ENCODE data around the gene CDH23.

The CDH23 gene

DNA sequence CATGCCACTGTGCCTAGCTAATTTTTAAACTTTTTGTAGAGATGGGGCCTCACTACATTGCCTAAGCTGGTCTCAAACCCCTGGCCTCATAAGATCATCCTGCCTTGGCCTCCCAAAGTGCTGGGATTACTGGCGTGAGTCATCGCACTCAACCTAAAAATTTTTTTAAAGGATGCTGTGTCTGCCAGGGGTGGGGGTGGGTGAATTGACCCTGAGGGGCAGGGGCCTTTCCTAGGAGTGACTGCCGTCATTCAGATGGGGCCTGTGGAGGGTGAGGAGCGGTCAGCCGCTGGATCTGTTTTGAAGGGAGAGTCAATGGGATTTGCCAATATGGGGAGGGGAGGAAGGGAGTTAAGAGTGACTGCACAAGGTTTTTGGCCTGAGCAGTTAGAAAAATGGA lies 233.4 kb downstream of the CDH23 start:
- DNase-seq: no peak

DNA sequence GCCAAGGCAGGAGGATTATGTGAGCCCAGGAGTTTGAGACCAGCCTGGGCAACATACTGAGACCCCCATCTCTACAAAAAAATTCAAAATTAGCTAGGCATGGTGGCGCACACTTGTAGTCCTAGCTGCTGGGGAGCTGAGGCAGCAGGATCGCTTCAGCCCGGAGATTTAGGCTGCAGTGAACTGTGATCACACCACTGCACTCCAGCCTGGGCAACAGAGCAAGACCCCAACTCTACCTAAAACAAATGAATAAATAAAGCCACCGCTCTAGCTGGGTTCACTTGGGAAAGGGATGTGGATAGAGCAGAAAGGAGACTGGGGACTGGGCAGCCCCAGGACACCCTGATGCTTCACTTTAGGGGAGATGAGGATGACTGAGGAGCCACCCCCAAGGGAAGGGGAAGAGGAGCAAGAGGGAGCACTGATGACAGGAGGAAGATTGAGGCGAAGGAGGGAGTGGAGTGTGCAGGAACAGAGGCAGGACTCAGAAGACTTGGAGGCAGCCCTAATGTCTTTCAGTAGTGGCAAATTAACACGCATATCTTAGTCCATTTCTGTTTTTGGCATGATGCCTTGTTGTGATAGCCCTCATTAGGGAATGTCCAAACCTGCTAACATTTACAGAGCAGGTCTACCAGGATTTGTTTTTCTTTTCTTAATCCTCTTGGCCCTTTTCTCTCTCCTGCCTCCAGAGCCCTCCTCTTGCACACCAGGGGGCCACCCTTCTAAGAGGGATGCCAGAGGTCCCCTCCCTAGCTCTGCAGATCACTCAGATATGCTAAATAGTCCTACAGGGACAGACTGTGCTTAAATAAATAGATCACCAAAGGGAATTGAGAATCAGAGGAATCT lies 234.5 kb downstream of the CDH23 start:
- DNase-seq: no peak

DNA sequence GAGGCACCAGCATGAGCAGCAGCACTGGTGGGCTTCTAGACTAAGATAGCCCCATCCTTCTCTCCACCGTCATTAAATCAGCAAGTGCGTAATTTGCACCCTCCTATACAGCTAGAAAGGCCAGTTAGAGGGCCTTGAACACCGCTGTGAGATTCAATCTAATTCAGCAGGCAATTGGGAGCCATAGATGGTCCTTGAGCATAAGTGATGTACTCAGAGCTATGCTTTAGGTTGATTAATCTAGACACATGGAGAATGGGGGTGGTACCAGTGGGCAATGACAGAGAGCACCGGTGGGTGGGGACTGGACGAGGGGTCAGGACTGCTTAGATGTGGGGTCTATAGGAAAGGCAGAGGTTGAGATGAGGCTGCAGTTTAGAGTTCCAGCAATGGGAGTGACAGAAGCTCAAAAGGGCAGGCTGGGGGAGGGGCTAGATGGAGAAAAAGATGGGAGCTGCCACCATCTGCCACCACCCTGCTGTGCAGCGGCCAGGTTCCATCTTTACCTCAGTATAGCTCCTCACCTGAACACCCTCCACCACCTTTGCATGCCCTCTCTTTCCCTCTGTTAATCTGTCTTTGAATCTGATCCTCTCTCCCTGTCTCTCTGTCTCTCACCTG lies 235.6 kb downstream of the CDH23 start:
- no peak for DNase-seq

DNA sequence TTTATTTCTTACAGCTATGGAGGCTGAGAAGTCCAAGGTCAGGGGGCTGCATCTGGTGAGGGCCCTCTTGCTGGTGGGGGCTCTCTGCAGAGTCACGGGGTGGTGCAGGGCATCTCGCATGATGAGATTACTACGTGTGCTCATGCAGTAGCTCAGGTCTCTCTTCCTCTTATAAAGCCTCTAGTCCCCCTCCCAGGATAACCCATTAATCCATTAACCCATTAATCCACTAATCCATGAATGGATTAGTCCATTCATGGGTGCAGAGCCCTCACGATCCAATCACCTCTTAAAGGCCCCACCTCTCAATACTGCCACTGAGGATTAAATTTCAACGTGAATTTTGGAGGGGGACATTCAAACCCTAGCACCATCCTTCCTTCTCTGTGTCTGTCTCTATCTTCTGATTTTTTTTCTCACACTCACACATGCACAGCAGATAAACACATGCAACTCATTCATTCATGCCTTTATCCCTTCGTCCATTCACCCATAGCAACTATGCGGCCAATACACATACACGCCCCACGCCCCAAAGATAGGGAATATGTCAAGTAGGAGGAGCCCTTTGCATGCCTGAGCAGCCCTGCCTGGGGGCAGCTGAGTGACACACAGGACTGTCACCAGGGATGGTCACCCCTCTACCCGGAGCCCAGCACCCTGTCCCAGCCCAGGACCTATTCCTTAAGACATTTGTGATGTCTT lies 236.3 kb downstream of the CDH23 start:
- peak; percentile 28 for DNase-seq

DNA sequence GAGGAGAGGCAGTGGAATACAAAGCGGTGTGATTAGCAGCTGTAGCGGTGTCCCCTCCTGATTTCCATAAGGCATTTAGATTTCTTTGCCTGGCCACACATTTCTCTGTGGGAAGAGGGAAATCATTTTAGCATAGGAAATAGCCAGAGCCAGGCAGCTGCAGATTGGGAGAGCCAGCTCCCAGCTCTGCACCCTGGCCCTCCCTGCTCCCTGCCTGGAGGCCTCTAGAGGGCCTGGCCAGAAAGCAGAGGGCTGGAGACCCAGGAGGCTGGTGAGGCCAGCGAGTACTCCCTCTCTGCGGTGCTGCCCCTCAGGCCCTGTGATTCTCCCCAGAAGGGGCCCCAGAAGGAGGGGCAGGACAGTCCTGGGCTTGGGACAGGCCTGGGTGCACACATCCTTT lies 237.2 kb downstream of the CDH23 start:
- no peak for DNase-seq

DNA sequence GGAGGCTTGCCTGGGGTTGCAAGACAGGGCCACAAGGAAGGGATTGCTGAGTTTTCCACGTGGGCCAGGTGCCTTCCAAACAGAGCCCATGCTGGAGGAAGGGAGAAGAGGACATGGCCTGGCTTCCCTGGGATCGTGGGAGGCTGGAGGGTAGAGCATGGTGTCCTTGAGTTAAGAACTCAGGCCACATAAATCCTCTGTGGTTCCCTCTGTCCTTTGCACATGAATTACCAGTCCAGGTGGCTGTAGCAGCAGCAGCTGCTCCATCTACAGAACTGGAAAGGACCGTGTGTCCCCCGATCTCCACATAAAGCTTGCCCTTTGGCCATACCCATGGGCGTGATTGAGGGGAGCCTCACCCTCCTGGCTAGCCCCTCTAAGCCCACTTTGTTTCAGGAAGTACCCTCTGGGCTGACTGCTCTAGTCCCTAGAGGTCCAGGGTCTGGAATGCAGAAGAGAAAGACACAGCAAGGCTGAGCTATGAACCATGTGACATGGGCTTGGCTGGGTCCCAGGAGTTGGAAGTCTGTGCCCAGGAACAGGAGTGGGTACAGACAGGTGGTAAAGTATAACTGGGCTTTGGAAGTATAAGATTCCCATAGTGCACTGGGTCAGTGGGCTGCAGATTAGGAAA lies 237.9 kb downstream of the CDH23 start:
- DNase-seq: no peak

DNA sequence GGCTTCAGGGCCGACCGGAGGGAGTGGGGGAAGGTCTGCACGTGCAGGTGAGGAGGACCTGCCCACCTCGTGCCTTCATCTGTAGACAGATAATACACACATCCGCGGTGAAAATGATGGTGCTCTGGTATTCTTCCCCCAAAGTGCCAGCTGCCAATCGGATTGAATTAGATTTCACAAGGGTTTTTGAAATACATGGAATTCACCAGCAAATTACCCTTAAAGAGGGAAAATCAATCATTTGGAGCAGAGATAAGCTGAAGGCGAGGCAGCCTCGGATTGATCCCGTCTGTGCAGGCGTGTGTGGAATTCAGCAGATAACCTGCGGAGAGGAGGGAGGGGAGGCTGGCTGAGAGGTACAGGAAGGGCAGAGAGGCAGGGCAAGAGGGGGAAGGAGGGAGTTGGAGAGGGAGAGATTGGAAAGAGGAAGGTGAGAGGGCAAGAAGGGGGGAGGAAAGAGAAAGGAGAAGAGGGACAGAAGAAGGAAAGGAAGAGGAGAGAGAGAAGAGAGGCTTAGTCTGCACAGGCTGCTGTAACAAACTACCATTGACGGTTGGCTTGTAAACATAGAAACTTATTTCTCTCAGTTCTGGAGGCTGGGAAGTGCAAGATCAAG lies 238.6 kb downstream of the CDH23 start:
- peak; percentile 42 for DNase-seq

DNA sequence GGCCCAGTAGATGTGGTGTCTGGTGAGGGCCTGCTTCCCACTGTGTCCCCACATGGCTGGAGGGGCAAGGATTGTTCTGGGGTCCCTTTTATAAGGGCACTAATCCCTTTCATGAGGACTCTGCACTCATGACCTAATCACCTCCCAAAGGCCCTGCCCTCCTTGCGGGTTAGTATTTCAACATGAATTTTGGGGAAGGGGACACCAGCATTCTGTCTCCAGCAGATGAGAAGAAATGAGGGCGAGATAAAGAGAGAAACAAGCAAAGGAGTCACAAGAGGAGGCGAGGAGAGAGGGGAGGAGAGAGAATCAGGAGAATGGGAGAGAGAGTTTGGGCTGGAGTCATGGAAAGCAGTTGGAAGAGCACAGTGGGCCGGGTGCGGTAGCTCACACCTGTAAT lies 239.1 kb downstream of the CDH23 start:
- peak; percentile 34 for DNase-seq

DNA sequence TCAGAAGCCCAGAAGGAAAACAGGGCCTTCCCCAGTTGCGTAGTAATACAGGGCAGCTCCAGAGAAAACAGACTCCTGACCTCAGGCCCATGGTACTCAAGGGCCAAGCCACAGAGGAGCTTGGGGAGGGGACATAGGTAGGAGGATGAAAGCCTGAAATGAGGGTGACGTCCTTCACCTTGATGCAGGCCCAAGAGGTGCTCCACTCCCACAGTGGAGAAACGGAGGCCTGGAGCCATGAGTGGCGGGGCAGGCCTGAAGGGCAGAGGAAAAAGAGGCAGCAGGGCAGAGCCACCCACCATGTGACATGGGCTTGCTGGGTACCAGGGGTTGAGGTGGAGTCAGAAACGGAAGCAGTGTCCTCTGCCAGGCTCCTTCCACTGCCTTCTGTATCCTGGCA lies 239.9 kb downstream of the CDH23 start:
- no peak for DNase-seq

DNA sequence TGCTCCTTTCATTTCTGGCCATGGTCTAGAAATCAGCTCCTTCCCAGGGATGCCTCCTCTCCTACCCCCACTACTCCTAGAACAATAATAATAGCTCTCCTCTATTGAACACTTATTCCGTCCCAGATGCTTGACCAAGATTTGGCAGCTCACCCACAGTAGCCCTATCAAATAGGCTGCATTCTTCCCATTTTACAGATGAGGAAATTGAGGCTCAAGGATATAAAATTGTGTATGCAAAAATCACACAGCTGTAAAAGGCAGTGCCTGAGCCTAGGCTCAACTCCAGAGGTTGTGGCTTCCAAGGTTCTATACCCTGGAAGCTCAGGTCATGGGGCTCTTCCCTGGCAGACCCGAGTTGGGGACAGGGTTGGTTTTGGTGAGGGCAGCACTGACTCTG lies 240.6 kb downstream of the CDH23 start:
- no peak for DNase-seq

DNA sequence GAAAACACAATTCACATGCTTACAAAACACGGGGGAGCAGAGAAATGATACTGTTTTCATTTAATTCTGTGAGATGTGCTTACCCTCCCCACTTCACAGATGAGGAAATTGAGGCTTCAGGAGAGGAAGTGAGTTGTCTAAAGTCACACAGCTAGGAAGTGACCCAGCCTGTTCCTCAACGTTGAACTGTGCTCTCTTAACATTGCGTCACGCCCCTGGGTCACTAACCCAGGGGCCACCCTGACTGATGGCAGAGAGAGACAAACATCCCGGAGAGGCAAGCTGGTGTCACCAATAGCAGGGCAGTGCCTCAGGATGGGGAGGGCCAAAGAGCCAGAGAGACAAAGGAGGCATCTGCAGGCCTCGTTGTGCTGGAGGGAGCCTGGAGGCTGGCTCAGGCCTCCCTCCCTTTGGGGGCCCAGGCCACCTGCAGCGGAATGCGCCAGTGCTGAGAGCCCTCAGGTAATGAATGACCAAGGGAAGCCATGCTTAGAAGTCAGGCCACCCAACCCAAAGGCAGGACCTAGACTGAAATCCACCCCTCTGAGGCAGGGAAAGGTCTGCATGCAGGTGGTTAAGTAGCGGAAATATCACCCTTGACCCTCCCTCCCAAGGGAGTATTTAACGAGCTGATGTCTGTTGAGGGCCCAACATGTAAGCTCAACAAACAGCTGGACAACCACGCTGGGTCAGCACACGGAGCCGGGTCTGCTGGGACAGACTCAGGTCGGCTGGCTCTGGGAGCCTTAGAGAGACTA lies 241.5 kb downstream of the CDH23 start:
- peak; percentile 82 for DNase-seq

DNA sequence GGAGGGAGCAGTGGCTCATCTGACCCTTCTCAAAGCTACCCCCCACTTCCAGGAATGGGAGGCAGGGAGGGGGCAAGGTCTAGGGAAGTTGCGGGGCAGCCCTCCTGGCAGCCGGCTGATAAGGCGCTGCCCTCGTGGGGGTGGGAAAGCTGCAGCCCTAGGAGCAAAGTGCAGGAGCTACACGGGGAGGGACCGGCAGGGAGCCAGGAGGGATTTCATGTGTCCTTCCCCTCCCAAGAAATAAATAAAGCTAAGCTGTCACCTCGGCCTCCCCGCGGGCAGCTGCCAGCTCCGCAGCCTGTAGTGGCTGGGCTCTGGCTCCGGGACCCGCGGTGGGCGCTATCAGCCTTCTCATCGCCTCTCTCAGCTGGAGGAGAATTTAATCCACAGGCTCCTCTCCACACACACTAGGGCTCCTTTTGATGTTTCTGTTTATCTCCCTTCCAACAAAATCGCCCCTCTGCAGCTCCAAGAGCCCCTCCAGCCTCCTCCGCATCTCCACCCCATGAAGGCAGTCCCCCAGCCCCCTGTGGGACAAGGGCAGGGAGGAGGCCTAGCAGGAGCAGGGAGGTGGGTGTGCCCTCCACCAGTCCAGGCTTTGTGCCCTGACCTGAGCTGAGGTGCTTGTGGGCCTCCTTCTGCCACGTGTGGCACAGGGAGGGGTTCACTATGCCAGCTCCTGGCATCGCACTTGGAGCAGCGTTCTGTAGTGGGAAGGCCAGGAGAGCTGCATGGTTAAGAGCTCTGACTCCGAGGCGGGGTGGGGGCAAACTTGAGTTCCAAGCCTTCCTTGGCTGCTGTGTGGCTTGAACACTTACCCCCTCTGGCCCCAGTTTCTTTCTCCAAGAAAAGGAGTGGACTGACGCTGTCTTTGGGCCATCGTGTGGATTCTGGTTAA lies 242.4 kb downstream of the CDH23 start:
- peak; percentile 87 for DNase-seq

DNA sequence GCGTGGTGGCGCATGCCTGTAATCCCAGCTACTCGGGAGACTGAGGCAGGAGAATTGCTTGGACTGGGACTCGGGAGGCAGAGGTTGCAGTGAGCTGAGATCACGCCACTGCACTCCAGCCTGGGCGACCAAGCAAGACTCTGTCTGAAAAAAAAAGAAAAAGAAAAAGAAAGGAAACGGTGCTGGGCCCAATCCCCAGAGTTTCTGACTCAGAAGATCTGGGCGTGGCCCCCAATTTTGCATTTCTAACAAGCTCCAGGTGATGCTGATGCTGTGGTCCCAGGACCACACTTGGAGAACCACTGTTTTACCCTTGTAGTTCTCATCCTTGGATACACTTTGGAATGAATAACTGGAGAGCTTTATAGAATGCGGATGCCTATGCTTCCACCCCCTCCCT lies 243.9 kb downstream of the CDH23 start:
- no peak for DNase-seq

DNA sequence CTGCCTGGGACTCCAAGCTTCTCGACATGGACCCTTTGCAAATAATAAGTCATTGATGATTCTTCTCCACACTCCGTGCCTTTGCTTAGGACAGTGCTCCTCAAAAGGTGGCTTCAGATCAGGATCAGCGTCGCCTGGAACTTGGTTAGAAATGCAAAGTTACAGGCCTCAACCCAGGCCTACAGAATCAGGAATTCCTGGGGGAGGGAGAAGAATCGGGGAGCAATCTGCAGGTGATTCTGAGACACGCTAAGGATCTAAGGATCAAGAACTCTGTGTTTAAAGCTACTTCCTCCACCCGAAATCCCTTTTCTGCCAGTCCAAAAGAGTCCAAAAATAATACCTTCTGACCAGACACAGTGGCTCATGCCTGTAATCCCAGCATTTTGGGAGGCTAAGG lies 244.7 kb downstream of the CDH23 start:
- no peak for DNase-seq

DNA sequence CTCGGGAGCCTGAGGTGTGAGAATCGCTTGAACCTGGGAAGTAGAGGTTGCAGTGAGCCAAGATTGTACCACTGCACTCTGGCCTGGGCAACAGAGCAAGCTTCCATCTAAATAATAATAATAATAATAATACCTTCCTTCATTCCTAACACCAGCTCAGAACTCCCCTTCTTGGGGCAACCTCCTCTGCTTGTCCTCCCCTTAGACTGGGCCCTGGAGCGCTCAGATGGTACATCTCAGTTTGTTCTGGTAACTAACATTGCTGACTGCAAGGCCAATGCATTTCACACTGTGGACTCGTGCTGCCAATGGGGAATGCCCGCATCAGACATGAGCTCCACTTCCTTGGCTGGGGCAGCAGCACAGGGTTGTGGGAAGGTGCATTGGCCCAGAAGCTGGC lies 245.3 kb downstream of the CDH23 start:
- DNase-seq: no peak

DNA sequence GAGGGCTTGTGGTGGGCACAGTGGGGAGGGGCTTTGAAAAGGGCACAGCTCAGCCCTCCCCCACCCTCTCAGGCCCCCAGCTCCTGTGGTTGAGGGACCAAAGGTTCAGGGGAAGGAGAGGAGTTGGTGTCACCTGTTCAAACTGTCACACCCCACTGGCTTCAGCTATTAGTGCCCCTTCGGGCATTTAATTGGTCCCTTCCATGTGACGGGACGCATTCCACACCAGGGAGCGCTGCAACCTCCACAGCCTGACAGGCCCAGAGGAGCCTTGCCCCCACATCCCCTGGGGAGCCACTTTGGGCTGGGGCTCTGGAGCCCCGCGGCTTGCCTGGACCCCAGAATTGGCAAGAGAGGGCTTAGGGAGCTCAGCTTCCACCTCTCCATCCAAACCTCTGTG lies 247.2 kb downstream of the CDH23 start:
- DNase-seq: no peak

DNA sequence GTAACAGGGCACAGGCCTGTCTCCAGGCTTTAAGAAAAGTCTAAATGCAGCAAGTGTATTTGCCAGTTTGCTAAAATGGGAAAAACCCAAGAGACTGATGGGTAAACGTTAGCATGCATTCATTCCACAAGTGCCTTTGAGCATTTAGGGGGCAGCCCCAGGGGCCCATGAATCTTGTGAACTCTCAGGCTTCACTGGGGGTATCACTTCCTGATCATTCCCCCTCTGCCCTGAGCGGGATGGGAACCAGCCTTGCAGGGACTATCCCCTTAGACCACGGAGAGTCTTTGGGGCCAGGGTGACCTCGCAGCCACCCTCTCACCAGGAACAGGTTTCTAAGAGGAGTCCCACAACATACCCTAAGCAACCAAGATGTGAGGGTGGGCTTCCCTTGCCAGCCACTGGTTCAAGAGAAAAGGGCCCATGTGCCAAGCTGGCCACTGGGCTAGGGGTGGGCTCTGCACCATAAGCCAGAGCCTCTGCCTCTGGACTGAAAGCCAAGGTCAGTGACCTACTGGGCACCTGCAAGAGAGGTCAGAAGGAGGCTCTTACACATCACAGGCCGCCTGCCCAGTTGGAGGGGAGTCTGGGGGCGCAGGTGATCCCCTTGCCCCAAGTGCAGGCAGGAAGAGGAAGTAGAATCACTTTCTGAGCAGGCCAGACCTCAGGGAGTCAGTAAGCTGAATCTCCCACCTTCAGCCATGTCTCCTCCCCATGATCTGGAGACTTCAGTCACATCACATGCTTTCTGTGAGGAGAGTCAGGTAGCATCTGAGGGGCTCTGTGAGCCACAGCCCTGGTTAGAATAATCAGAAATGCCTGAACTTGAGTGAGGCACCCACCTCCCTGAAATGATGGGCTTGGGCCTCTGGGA lies 247.8 kb downstream of the CDH23 start:
- DNase-seq: no peak

DNA sequence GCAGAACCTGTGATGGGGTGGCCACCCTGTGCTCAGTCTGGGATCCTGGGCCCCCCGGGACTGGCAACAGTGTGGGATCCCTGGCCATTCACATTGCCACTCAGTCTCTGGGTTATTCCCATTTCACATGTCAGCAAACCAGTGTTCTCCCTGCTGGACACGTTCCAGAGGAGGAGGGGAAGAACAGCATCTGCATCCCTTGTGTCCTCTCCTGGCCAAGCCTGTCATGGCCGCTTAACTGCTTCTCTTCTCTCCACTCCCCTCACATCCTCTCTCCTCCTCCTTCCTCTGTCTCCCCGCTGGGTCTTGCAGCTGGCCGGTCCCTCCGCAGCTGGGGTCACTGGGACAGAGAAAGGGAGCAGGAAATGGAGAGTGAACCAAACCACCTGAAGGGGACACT lies 248.5 kb downstream of the CDH23 start:
- DNase-seq: no peak

DNA sequence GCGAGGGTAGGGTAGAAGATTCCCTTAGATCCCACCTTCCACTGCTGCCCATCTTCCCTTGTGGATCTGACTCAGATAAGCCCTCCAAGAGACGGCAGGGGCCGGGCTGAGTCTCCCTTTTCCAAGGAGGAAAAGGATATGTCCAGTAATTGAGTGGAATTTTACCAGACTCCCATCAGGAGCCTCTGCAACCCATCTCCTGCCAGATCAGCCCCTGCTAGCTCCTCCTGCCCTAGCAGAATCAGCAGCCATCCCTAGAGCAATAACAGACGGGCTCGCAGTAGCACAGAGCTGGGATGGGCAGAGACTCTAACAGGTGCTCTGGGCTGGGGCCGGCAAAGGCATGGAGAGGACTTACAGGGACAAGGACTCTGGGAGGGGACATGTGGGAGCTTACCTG lies 249.3 kb downstream of the CDH23 start:
- DNase-seq: no peak

DNA sequence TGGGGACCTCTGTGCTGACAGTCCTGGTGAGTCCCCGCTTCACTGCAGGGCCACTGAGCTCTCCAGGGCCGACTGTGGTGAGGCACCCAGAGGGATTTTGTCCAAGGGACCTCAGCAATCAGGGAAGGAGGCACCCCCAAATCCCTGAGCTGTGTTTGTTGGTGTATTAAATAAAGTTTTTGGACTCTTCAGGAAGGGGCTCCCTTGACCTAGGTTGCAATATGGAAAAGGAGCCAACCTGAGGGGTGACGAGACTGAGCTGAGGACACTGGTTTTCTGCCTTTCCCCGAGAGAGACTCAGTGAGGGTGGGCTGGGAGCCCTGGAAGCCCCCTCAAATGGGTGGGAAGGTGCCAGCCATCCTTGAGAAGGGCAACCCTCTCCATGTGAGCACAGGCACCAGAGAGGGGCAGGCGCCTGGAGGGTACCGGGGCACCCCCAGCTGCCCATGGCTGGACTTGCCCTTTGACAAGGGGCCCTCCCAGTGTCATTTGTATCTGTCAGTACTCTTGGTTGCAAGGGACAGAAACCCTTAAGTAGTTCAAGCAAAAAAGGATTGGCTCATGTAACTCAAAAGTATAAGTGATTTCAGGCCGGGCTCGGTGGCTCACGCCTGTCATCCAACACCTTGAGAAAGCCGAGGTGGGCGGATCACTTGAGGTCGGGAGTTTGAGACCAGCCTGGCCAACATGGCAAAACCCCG lies 250.0 kb downstream of the CDH23 start:
- no peak for DNase-seq
